ENCODE results near the gene PCSK1N.

DNA sequence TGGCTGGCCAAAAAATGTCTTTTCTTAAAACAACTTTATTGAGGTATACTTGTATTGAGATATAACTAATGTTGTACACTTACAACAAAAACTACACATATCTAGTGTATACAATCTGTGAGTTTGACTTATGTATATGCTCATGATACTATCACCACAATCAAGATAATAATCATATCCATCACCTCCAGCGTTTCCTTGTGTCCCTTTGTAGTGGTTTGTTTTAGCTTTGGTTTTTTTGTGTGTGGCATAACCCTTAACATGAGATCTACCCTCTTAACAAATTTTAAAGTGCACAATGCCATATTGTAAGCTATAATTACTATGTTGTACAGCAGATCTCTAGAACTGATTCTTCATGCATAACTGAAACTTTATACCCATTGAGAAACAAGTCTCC lies 13.4 kb upstream of the PCSK1N start:
- TF ChIP-seq ZBTB33 (IDR thresholded peaks at IDR 0.05; ENCODE audit: extremely low read depth, insufficient replicate concordance, low read length), result no peak
- TF ChIP-seq, protein P1, sequence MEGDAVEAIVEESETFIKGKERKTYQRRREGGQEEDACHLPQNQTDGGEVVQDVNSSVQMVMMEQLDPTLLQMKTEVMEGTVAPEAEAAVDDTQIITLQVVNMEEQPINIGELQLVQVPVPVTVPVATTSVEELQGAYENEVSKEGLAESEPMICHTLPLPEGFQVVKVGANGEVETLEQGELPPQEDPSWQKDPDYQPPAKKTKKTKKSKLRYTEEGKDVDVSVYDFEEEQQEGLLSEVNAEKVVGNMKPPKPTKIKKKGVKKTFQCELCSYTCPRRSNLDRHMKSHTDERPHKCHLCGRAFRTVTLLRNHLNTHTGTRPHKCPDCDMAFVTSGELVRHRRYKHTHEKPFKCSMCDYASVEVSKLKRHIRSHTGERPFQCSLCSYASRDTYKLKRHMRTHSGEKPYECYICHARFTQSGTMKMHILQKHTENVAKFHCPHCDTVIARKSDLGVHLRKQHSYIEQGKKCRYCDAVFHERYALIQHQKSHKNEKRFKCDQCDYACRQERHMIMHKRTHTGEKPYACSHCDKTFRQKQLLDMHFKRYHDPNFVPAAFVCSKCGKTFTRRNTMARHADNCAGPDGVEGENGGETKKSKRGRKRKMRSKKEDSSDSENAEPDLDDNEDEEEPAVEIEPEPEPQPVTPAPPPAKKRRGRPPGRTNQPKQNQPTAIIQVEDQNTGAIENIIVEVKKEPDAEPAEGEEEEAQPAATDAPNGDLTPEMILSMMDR (IDR thresholded peaks at IDR 0.05 in 2 of 3, conservative IDR thresholded peaks at IDR 0.05 in 1 of 3; ENCODE audit: borderline replicate concordance in 1 of 3, insufficient read depth in 1 of 3, low read depth in 2 of 3, low read length in 2 of 3), result no peak
- TF ChIP-seq POLR2A (IDR thresholded peaks at IDR 0.05; ENCODE audit: borderline replicate concordance, extremely low read depth, insufficient read depth, insufficient read length), result no peak
- TF ChIP-seq EZH2 (IDR thresholded peaks at IDR 0.05), result no peak
- TF ChIP-seq FOSL1 (IDR thresholded peaks at IDR 0.05; ENCODE audit: low read depth), result no peak
- TF ChIP-seq, protein P2, sequence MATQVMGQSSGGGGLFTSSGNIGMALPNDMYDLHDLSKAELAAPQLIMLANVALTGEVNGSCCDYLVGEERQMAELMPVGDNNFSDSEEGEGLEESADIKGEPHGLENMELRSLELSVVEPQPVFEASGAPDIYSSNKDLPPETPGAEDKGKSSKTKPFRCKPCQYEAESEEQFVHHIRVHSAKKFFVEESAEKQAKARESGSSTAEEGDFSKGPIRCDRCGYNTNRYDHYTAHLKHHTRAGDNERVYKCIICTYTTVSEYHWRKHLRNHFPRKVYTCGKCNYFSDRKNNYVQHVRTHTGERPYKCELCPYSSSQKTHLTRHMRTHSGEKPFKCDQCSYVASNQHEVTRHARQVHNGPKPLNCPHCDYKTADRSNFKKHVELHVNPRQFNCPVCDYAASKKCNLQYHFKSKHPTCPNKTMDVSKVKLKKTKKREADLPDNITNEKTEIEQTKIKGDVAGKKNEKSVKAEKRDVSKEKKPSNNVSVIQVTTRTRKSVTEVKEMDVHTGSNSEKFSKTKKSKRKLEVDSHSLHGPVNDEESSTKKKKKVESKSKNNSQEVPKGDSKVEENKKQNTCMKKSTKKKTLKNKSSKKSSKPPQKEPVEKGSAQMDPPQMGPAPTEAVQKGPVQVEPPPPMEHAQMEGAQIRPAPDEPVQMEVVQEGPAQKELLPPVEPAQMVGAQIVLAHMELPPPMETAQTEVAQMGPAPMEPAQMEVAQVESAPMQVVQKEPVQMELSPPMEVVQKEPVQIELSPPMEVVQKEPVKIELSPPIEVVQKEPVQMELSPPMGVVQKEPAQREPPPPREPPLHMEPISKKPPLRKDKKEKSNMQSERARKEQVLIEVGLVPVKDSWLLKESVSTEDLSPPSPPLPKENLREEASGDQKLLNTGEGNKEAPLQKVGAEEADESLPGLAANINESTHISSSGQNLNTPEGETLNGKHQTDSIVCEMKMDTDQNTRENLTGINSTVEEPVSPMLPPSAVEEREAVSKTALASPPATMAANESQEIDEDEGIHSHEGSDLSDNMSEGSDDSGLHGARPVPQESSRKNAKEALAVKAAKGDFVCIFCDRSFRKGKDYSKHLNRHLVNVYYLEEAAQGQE (IDR thresholded peaks at IDR 0.05; ENCODE audit: low read depth), result no peak
- no peak for TF ChIP-seq ELF1 (IDR thresholded peaks at IDR 0.05; ENCODE audit: borderline replicate concordance, low read depth)
- TF ChIP-seq RAD21 (IDR thresholded peaks at IDR 0.05; ENCODE audit: low read depth), result no peak
- TF ChIP-seq EZH2phosphoT487 (IDR thresholded peaks at IDR 0.05; ENCODE audit: borderline replicate concordance), result no peak

All from HCT116 (cell line).